CD4-positive, alpha-beta T cell treated with Interleukin-6 at 100 ng/mL for 8 hours (primary cell): ENCODE results near the gene INPP5A.
"Not testable (repeated sequence)": the region's sequence is repeated elsewhere in the genome, so short reads cannot be mapped to it uniquely, and the experiment has no call there.

ENCODE experiments used
- DNase-seq: peaks from one replicate; pipeline ENCODE4 v3.0.0-alpha.2; 2020; ENCODE audit warnings: mixed read lengths, low spot score

INPP5A gene

GRCh38 chr10:132697578-132698200, 160.1 kb downstream of the INPP5A start:
- DNase-seq: no peak

- DNase-seq: no peak
Measured at GRCh38 chr10:132698211-132698751, 160.7 kb downstream of the INPP5A start.

- DNase-seq: no peak
Measured at GRCh38 chr10:132698761-132699391, 161.3 kb downstream of the INPP5A start.

GRCh38 chr10:132699411-132700155, 162.0 kb downstream of the INPP5A start:
- DNase-seq: no peak

GRCh38 chr10:132700156-132701098, 162.8 kb downstream of the INPP5A start:
- DNase-seq: no peak

GRCh38 chr10:132701099-132701845, 163.7 kb downstream of the INPP5A start:
- DNase-seq: no peak

GRCh38 chr10:132701846-132702190, 164.2 kb downstream of the INPP5A start:
- no peak for DNase-seq

GRCh38 chr10:132702601-132703418, 165.2 kb downstream of the INPP5A start:
- no peak for DNase-seq

- DNase-seq: no peak
Measured at GRCh38 chr10:132703419-132704007, 165.9 kb downstream of the INPP5A start.

- no peak for DNase-seq
Measured at GRCh38 chr10:132704008-132704814, 166.6 kb downstream of the INPP5A start.

GRCh38 chr10:132704815-132705064, 167.2 kb downstream of the INPP5A start:
- DNase-seq: not testable (repeated sequence)

- no peak for DNase-seq
Measured at GRCh38 chr10:132705173-132705572, 167.6 kb downstream of the INPP5A start.

GRCh38 chr10:132705943-132706342, 168.4 kb downstream of the INPP5A start:
- DNase-seq: no peak

- no peak for DNase-seq
Measured at GRCh38 chr10:132706701-132707100, 169.1 kb downstream of the INPP5A start.

- DNase-seq: no peak
Measured at GRCh38 chr10:132707121-132707775, 169.7 kb downstream of the INPP5A start.

- DNase-seq: no peak
Measured at GRCh38 chr10:132707776-132708171, 170.2 kb downstream of the INPP5A start.

GRCh38 chr10:132708441-132708840, 170.9 kb downstream of the INPP5A start:
- no peak for DNase-seq

- no peak for DNase-seq
Measured at GRCh38 chr10:132708936-132709335, 171.3 kb downstream of the INPP5A start.

GRCh38 chr10:132709471-132709951, 171.9 kb downstream of the INPP5A start:
- DNase-seq: no peak
